HuH-7 (cell line): Measurements from ENCODE around the gene DRG1.
"Not testable (repeated sequence)": the region's sequence is repeated elsewhere in the genome, so short reads cannot be mapped to it uniquely, and the experiment has no call there.

ENCODE experiments used
- DNase-seq: peaks from one replicate; pipeline ENCODE4 v3.0.0; 2011; ENCODE audit warnings: low spot score

DRG1 gene, protein sequence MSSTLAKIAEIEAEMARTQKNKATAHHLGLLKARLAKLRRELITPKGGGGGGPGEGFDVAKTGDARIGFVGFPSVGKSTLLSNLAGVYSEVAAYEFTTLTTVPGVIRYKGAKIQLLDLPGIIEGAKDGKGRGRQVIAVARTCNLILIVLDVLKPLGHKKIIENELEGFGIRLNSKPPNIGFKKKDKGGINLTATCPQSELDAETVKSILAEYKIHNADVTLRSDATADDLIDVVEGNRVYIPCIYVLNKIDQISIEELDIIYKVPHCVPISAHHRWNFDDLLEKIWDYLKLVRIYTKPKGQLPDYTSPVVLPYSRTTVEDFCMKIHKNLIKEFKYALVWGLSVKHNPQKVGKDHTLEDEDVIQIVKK

DNA sequence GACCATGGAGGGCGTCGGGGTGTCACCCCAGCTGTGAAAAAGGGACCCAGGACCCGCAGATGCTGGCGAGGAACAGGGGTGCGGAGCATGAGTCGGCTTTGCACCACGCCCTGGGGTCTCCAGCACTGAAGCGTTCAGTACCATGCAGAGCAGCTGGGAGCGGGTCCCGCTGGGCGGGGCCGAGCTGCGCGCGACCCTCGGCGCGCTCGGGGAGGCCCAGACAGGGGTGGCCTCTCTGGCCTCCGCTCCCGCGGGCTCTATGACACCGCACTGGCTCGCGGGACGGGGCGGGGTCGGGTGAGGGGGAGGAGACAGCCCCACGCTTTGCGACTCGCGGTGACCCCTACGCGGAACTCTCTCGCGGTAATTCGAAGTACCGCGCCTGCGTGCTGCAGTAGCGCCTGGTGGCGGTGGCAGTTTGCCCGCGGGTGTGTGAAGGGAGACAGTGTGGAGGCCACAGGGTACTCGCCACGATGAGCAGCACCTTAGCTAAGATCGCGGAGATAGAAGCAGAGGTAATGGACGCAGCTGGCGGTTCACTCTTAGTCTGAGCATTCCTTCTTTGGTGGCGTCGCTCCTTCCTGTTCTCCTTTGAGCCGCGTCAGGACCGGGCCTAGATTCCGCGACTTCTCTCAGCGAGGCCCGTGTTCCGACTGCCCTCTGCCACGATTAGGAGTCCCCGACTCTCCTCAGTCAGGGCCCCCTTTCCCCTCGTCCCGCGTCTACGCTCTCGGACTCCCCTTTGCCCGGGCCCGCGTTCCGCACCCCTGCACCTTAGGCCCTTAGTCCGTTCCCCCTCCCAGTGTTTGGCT is at the start of gene DRG1:
TSS of gene DRG1 (plus strand) at position 394 of the 812 bp plus-strand sequence. CDS start at position 474, 80 bp downstream.
- DNase-seq, result peak; percentile 93

DNA sequence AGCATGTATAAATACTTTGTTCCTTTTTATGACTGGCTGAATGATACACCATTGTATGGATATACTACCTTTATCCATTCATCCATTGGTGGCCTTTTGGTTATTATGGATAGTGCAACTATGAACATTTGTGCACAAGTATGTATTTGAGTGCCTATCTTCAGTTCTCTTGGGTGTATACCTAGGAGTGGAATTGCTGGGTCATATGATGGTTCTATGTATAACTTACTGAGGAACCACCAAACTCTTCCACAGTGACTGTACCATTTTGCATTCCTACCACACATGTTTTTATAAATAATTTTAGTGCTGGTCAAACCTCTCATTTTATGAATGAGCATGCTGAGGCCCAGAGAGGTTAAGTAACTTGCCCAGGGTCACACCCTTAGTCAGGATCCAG is 49.4 kb upstream of the DRG1 start:
- DNase-seq, result no peak

DNA sequence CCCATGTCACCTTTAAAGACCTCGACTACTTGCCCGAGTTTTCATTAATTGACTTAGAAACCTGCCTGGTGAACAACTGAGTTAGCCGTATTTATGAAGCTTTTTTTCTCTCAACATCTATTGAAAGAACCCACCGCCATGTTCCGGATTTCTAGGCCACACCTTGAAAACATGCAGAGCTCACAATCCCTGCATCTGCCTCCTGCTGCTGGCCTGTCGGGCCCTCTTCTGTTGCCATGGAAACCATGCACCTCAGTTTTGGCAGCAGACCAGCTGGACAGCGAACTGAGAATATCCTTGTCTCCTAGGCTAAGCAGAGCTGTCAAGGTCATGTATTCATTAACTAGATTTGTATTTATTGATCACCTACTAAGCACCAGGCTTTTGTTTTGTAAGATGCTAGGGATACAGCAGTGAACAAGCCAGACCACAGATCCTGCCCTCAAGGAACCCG is 49.0 kb upstream of the DRG1 start:
- peak; percentile 51 for DNase-seq

DNA sequence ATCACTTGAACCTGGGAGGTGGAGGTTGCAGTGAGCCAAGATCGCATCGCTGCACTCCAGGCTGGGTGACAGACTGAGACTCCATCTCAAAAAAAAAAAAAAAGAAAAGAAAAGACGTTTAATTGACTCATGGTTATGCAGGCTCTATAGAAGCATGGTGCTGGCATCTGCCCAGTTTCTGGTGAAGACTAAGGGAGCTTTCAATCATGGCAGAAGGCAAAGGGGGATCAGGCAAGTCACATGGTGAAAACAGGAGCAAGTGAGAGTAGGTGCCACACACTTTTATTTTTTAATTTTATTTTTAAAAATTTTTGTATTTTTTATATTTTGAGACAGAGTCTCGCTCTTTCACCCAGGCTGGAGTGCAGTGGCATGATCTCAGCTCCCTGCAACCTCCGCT is 44.9 kb upstream of the DRG1 start:
- no peak for DNase-seq

DNA sequence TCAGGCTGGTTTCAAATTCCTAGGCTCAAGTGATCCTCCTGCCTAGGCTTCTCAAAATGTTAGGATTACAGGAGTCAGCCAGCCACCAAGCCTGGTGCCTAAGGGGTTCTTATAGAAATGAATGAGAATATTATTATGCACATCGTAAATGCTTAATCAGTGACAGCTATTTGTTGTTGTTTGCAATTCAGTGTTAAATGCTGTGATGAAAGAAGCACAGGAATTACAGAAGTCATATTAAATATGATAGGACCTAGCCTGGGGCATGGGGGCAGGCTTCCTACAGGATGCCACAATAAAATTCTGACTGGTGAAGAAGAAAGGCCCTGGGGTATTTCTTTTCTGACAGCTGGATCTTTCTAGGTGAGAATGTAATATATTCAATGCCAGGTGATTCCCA is 39.4 kb upstream of the DRG1 start:
- no peak for DNase-seq

DNA sequence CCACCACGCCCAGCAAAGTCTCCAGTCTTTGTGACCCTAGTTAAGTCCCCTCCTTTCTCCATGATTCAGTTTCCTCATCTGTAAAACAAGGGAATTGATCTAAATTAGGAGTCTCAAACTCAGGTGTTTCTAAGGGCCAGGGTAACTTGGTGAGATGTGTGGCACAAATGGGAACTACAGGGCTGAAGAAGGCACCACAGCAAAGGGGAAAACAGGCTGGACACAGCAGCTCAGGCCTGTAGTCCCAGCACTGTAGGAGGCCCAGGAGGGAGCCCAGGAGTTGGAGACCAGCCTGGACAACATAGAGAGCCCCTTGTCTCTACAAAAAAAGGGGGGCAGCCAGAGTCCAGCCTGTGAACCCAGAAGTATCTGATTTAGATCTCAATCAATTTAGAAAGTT is 37.7 kb upstream of the DRG1 start:
- no peak for DNase-seq

DNA sequence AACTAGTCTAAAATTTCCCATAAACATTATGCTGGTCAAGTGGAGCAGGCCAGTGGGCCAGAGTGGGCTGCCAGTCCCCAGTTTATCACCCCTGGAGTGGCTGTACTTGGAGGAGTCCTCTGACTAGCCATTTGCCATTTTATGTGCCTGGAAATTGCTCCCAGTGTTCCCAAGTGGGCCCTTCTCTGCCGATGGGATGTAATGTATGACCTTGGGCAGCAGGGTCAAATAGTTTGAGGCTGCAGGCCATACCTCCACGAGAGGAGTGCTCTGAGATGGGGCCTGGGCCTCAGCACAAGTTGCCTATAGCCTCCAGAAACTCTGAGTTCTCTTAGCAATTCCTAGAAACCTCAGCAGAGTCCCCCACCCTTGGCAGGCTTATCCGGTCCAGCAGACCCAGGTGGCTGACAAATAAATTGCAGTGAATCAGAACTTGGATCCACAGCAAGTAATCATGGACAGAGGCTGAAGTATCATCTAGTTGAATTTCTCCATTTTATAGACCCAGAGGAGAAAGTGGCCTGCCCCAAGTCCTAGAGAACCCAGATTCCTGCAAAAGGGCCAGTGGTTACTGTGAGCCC is 35.4 kb upstream of the DRG1 start:
- no peak for DNase-seq

DNA sequence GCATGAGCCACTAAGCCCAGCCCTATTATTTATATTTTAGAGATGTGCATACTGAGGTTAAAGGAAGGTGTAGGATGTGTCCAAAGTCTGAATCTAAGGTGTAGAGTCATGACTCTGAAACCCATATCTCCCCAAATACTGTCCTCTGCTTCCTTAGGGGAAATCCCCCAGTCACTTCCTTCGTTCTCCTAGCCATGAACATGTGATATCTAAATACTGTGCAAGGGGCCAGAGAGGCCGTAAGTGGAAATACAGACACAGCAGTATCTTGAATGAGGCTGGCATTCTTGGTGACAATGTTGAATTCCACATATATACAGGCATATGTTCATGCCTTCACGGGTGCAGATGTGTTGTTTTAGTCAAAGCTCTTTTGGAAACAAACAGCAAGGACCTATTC is 32.0 kb upstream of the DRG1 start:
- DNase-seq, result no peak

DNA sequence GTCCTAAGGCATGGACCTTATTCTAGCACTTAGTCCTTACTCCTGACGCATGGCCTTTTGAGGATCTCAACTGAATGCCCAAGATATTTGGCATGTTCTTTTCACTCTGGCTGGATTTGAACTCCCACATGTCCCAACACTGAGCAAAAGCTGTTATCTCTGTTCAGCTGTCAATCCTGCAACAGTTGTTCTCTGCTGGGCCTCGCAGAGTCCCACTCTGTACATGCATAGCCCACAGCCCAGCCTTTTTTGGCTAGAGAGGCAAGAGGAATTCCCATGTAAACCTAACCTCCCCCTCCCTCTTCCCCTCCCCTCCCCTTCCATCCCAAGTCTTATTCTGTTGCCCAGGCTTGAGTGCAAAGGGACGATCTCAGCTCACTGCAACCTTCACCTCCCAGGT is 21.8 kb upstream of the DRG1 start:
- DNase-seq, result no peak

DNA sequence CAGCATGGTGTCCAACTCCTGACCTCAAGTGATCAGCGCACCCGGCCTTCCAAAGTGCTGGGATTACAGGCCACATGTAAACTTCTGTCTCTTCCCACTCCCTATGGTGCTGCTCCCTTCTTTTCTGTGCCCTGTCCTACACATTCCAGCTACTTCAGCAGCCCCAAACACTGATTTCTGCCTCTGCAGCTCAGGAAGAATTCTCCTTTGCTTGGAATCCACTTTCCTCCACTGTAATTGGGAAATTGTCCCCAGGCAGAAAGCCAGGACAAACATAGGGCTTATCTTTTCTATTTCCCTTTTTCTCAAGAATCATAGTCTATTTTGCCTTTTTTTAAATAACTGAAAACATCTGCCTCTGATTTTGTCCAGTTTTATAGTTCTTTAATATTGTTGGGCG is 21.3 kb upstream of the DRG1 start:
- no peak for DNase-seq

DNA sequence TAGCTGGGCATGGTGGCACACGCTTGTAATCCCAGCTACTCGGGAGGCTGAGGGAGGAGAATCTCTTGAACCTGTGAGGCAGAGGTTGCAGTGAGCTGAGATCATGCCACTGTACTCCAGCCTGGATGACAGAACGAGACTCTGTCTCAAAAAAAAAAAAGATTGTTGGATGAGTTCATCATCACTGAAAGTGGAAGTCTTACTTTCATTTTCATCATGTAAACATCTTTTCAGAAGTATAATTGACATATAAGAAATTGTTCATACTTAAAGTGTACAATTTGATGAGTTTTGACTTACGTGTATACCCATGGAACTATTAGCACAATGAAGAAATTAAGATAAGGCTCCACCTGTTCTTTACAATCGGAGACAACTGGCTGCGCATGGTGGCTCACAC is 20.8 kb upstream of the DRG1 start:
- not testable (repeated sequence) for DNase-seq

DNA sequence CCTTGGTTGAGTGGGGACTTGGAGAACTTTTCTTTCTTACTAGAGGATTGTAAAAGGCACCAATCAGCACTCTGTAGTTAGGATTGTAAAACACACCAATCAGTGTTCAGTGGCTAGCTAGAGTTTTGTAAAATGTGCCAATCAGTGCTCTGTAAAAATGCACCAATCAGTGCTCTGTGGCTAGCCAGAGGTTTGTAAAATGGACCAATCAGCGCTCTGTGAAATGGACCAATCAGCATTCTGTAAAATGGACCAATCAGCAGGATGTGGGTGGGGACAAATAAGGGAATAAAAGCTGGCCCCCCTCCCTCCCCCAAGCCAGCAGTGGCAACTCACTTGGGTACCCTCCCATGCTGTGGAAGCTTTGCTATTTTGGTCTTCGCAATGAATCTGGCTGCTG is 5.5 kb upstream of the DRG1 start:
- DNase-seq, result no peak

DNA sequence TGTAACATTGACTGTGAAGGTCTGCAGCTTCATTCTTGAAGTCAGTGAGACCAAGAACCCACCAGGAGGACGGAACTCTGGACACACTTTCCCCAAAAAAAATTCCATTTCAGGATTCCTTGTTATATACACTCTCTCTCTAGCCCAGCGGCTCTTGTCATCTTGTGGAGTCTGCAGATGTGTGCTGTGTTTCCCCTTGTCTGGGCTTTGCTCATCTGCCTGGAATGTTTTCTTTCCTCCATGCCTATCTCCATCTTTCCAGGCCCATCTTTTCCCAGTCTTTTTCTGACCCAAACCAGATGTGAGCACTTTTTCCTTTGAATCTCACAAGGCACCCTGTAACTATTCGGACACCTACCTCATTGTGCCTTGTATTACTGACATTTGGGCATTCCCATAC is 5.1 kb upstream of the DRG1 start:
- DNase-seq, result no peak

DNA sequence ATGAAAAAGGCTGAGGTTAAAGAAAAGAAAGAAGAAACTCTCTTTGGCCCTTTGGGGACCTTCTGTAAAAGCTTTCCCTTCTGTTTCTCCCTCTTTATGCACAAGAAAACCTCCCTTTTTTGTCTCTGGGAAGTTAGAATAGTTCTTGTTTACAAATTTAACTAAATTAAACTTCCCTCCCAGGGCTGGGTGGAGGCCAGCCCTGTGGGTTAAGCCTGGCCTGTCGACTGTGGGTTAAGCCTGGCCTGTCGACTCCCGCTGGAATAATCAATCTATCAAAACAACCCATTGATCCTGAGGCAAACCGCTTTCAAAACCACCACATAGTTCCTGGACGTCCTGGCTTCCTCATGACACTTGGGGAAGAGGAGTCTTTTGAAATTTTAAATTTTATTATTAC is 1.2 kb upstream of the DRG1 start:
- DNase-seq, result no peak

DNA sequence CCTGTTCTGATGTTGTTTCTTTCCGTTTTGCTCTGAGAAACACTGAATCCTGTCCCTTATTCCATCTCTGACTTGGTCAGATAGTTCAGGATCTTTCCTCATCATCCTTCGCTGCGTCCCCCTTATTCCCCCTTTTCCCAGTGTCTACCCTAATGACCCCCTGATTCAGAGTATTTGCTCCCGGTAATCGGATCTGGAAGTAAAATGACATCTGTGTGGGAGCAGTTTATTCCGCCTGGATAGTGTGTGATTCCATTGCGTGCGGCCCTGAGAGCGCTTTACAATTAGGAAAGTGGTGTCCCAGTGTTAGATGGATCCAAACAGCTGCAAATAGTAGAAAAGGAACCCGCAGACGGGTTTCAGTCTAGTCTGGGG is 606 bp downstream of the DRG1 start:
- no peak for DNase-seq

DNA sequence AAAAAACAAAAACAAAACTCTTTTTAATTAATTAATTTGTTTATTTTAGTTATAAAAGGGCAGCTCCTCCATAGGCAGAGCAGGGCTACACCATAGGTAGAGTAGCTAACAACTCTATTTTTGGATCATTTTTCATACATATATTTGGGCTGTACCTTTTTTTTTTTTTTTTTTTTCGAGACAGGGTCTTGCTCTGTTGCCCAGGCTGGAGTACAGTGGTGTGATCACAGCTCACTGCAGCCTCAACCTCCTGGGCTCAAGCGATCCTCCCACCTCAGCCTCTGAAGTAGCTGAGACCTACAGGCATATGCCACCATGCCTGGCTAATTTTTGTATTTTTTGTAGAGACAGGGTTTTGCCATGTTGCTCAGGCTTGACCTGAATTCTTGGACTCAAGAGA is 2.9 kb downstream of the DRG1 start:
- DNase-seq, result not testable (repeated sequence)

DNA sequence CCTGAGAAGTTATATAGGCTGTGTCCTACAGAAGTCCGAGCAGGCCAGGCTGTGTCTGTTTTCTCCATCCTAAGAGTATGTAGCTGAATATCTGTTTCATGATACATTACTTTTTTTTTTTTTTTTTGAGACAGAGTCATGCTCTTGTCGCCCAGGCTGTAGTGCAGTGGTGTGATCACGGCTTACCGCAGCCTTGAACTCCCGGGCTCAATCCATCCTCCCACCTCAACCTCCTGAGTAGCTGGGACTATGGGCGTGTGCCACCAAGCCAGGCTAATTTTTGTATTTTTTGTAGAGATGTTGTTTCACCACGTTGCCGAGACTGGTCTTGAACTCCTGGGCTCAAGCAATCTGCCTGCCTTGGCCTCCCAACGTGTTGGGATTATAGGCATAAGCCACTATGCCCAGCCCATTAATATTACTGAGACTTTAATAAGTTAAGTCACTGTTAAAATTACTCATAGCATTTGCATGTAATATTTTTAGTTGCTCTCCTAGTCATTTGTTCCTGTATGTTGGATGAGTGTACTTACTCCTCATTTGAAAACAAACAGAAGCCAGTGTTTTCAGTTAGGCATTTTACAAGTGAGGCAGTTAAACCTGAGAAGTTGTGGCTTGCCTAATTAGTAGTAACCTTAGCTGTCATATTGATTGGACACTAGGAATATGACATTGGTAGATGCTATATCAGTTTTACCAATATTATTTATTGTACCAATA is 26.1 kb downstream of the DRG1 start:
- no peak for DNase-seq

DNA sequence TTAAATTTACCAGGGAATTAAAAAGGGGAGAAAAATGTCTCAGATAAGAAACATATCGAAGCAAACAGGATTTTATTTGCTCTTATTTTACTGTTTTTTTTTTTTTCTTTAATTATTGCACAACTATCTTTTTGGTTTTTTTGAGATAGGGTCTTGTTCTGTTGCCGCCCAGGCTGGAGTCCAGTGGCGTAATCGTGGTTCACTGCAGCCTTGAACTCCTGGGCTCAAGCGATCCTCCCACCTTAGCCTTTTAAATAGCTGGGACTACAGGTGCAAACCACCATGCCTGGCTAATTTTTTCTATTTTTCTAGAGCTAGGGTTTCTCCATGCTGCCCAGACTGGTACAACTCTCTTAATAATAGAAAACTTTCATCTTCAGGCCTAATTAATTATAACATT is 32.5 kb downstream of the DRG1 start:
- no peak for DNase-seq

DNA sequence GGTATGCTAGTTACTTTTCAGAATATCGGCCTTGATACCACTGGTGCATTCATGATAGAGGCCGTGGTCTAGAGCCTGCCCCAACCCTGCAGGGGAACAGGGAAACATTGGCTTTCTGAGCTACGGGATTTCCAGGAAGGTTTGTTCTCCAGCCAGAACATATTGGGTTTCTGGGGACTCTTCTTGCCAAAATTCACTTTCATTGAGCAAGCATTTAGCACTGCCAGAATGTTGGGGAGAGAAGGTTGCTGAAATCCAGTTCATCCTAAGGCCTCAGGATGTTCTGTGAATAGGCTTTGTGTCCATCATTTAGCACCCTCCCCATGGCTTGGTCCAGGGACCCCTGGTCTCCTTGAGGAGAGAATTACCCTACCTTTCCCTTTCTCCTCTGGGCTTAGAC is 36.7 kb downstream of the DRG1 start:
- no peak for DNase-seq

DNA sequence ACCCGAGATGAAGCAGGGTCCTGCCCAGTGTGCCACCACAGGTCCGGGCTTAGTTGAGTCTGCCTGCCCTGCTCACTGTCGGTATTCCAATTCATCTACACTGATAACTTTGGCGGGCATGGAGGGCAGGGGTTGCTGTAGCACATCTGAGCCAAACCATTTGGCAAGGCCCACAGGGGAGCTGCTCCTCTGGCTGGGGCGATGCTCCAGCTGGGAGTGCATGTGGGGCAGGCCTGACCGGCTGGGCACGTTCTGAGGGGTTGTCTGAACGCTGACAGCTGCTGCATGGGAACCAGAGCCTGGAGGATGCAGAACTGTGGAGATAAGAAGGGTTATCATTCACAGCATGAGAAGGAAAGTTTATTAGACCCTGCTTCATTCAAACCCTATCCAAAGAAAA is 40.4 kb downstream of the DRG1 start:
- no peak for DNase-seq

DNA sequence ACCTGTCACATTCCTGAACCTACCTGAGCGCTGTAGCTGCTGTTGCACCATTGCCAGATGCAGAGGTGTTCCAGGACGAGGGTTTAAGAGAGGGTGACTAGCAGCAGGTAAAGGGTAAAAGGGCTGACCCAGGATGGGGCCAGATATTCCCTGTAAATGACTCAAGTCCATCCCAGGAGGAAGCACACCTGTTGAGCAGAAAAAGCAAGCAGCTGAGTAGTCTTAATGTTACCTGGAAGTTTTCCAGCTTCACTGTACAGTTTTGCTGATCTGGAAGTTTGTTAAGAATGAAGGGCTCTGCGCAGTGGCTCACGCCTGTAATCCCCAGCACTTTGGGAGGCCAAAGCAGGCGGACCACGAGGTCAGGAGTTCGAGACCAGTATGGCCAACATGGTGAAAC is 41.3 kb downstream of the DRG1 start:
- DNase-seq, result no peak

DNA sequence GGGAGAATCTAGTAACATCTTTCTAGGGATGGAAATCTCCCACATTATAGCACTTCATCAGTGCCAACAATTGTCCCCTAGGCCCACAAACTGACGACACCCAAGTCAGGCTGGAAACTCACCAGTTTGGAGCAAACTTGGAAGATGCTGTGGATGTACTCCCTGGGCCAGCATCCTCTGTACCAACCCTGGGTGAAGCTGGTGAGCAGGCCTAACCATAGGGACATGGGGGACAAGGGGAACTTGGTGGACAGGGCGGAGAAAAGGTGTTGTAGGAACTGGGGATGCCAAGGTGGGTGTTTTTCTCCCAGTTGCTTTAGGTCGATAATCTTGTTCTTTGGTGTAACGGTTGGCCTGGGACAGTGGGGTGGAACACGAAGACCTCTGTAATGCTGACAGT is 42.2 kb downstream of the DRG1 start:
- no peak for DNase-seq
